ENCODE data around the gene PUM2.

Gene PUM2

GRCh38 chr2:20366672-20367116 lies 16.1 kb upstream of the PUM2 start:
- H3K9me3 ChIP-seq (replicated peaks; ENCODE audit: low read length): no peaks in the 10 kb centered on the region
- H3K4me1 ChIP-seq (ENCODE audit: control insufficient read depth, insufficient read depth, low read length): peaks cover 11% of the 10 kb centered on the region
- no peak overlapping the region for H3K9ac ChIP-seq (ENCODE audit: low read depth, low read length)
- H3K36me3 ChIP-seq (ENCODE audit: insufficient read depth, low read length): no peaks in the 10 kb centered on the region
- H3K27me3 ChIP-seq (ENCODE audit: control insufficient read depth, insufficient read depth, low read length): peaks cover 13% of the 10 kb centered on the region
- H3K4me3 ChIP-seq (ENCODE audit: low read length): no peak overlapping the region
- H3K4me2 ChIP-seq (ENCODE audit: low read length): no peak overlapping the region

- H3K9me3 ChIP-seq (replicated peaks; ENCODE audit: low read length): no peaks in the 10 kb centered on the region
- H3K36me3 ChIP-seq (ENCODE audit: insufficient read depth, low read length): no peaks in the 10 kb centered on the region
- peaks cover 11% of the 10 kb centered on the region for H3K4me1 ChIP-seq (ENCODE audit: control insufficient read depth, insufficient read depth, low read length)
- H3K4me2 ChIP-seq (ENCODE audit: low read length): peak overlapping the region; percentile 27
- no peak overlapping the region for H3K4me3 ChIP-seq (ENCODE audit: low read length)
- H3K27me3 ChIP-seq (ENCODE audit: control insufficient read depth, insufficient read depth, low read length): peaks cover 12% of the 10 kb centered on the region
- no peak overlapping the region for H3K9ac ChIP-seq (ENCODE audit: low read depth, low read length)
These were observed 14.7 kb upstream of the PUM2 start for GRCh38 chr2:20365249-20365817.

DNA sequence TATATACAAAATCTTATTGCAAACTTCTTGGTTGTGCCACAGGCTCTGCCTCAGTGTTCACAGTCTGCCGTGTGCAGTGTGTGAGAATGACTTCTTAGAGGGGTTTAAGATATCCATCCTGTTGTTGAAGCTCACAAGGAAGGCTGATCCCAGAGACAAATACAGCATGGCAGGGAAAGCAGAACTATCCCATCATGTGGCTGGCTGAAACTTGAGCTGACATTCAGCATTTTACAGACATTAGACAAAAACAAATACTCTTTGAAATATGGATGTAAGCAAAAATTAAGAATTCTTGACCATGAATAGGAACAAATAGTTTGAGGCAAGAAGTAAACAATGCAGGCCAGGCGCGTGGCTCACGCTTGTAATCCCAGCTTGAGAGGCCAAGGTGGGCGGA lies 12.9 kb upstream of the PUM2 start:
- H3K9me3 ChIP-seq (replicated peaks; ENCODE audit: low read length): no peaks in the 10 kb centered on the region
- no peak overlapping the region for H3K4me2 ChIP-seq (ENCODE audit: low read length)
- no peak overlapping the region for H3K9ac ChIP-seq (ENCODE audit: low read depth, low read length)
- H3K27me3 ChIP-seq (ENCODE audit: control insufficient read depth, insufficient read depth, low read length): no peaks in the 10 kb centered on the region
- no peaks in the 10 kb centered on the region for H3K36me3 ChIP-seq (ENCODE audit: insufficient read depth, low read length)
- no peak overlapping the region for H3K4me3 ChIP-seq (ENCODE audit: low read length)
- H3K4me1 ChIP-seq (ENCODE audit: control insufficient read depth, insufficient read depth, low read length): peaks cover 11% of the 10 kb centered on the region

DNA sequence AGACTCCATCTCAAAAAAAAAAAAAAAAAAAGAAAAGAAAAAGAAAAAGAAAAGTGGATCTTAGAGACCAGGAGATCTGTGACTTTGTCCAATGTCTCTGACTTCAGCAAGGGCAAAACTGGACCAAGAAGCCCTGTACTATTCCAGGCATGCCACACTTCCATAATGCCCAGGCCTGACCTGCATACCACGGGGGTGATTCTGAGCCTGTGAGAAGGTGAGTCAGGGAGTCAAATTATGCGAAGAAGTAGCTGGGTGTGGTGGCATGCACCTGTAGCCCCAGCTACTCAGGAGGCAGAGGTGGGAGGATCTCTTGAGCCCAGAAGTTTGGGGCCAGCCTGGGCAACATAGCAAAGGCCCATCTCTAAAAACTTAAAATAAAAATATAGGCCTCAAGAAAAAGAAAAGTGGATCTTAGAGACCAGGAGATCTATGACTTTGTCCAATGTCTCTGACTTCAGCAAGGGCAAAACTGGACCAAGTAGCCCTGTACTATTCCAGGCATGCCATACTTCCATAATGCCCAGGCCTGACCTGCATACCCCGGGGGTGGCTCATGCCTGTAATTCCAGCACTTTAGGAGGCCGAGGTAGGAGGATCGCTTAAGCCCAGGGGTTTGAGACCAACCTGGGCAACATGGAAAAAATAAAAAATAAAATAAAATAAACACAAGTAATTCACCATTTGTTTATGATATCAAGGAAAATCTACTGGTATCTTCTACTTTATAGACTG lies 12.2 kb upstream of the PUM2 start:
- no peaks in the 10 kb centered on the region for H3K9me3 ChIP-seq (replicated peaks; ENCODE audit: low read length)
- H3K4me1 ChIP-seq (ENCODE audit: control insufficient read depth, insufficient read depth, low read length): peaks cover 11% of the 10 kb centered on the region
- no peak overlapping the region for H3K9ac ChIP-seq (ENCODE audit: low read depth, low read length)
- H3K36me3 ChIP-seq (ENCODE audit: insufficient read depth, low read length): no peaks in the 10 kb centered on the region
- H3K4me3 ChIP-seq (ENCODE audit: low read length): no peak overlapping the region
- H3K4me2 ChIP-seq (ENCODE audit: low read length): no peak overlapping the region
- no peaks in the 10 kb centered on the region for H3K27me3 ChIP-seq (ENCODE audit: control insufficient read depth, insufficient read depth, low read length)

DNA sequence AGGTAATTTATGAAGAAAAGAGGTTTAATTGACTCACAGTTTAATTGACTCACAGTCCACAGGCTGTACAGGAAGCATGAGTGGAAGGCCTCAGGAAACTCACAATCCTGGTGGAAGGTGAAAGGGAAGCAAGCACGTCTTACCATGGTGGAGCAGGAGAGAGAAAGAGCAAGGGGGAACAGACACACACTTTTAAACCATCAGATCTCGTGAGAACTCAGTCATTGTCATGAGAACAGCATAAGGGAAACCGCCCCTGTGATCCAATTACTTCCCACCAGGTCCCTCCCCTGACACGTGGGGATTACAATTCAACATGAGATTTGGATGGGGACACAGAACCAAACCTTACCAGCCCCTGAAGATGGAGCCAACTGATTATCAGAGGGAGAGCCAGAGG lies 11.2 kb upstream of the PUM2 start:
- no peaks in the 10 kb centered on the region for H3K27me3 ChIP-seq (ENCODE audit: control insufficient read depth, insufficient read depth, low read length)
- H3K4me3 ChIP-seq (ENCODE audit: low read length): no peak overlapping the region
- no peaks in the 10 kb centered on the region for H3K9me3 ChIP-seq (replicated peaks; ENCODE audit: low read length)
- no peak overlapping the region for H3K9ac ChIP-seq (ENCODE audit: low read depth, low read length)
- peaks cover 11% of the 10 kb centered on the region for H3K4me1 ChIP-seq (ENCODE audit: control insufficient read depth, insufficient read depth, low read length)
- H3K36me3 ChIP-seq (ENCODE audit: insufficient read depth, low read length): no peaks in the 10 kb centered on the region
- H3K4me2 ChIP-seq (ENCODE audit: low read length): no peak overlapping the region

DNA sequence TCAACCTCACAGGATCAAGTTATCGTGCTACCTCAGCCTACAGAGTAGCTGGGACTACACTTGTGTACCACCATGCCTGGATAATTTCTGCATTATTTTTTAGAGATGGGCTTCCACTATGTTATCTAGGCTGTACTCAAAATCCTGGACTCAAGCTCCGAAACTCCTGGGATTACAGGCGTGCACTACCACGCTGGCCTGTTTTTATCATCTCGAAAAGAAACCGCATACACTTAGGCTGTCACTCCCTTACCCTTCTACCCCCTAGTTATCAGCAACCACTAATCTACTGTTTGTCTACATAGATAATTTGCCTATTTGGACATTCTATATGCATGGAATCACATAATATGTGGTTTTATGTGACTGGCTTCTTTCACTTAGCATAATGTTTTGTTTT lies 8.5 kb upstream of the PUM2 start:
- no peaks in the 10 kb centered on the region for H3K27me3 ChIP-seq (ENCODE audit: control insufficient read depth, insufficient read depth, low read length)
- no peak overlapping the region for H3K4me3 ChIP-seq (ENCODE audit: low read length)
- H3K9me3 ChIP-seq (replicated peaks; ENCODE audit: low read length): no peaks in the 10 kb centered on the region
- H3K9ac ChIP-seq (ENCODE audit: low read depth, low read length): no peak overlapping the region
- no peaks in the 10 kb centered on the region for H3K36me3 ChIP-seq (ENCODE audit: insufficient read depth, low read length)
- peaks cover 5% of the 10 kb centered on the region for H3K4me1 ChIP-seq (ENCODE audit: control insufficient read depth, insufficient read depth, low read length)
- H3K4me2 ChIP-seq (ENCODE audit: low read length): no peak overlapping the region

- Histone ChIP-seq H3K27me3 (ENCODE audit: control insufficient read depth, insufficient read depth, low read length) (no peaks in the 10 kb centered on the region), H3K4me3 (ENCODE audit: low read length) (no peak overlapping the region), H3K4me1 (ENCODE audit: control insufficient read depth, insufficient read depth, low read length) (peaks cover 5% of the 10 kb centered on the region), H3K36me3 (ENCODE audit: insufficient read depth, low read length) (no peaks in the 10 kb centered on the region), H3K4me2 (ENCODE audit: low read length) (no peak overlapping the region), H3K9ac (ENCODE audit: low read depth, low read length) (no peak overlapping the region), H3K9me3 (replicated peaks; ENCODE audit: low read length) (no peaks in the 10 kb centered on the region)
These were observed 7.2 kb upstream of the PUM2 start for GRCh38 chr2:20357638-20358389.

GRCh38 chr2:20356042-20356441 lies 5.4 kb upstream of the PUM2 start:
- no peak overlapping the region for H3K4me3 ChIP-seq (ENCODE audit: low read length)
- no peaks in the 10 kb centered on the region for H3K36me3 ChIP-seq (ENCODE audit: insufficient read depth, low read length)
- no peaks in the 10 kb centered on the region for H3K27me3 ChIP-seq (ENCODE audit: control insufficient read depth, insufficient read depth, low read length)
- no peak overlapping the region for H3K9ac ChIP-seq (ENCODE audit: low read depth, low read length)
- H3K4me2 ChIP-seq (ENCODE audit: low read length): no peak overlapping the region
- H3K4me1 ChIP-seq (ENCODE audit: control insufficient read depth, insufficient read depth, low read length): peaks cover 17% of the 10 kb centered on the region
- no peaks in the 10 kb centered on the region for H3K9me3 ChIP-seq (replicated peaks; ENCODE audit: low read length)

GRCh38 chr2:20355131-20355530 lies 4.5 kb upstream of the PUM2 start:
- Histone ChIP-seq H3K4me3 (ENCODE audit: low read length) (no peak overlapping the region), H3K9me3 (replicated peaks; ENCODE audit: low read length) (no peaks in the 10 kb centered on the region)

DNA sequence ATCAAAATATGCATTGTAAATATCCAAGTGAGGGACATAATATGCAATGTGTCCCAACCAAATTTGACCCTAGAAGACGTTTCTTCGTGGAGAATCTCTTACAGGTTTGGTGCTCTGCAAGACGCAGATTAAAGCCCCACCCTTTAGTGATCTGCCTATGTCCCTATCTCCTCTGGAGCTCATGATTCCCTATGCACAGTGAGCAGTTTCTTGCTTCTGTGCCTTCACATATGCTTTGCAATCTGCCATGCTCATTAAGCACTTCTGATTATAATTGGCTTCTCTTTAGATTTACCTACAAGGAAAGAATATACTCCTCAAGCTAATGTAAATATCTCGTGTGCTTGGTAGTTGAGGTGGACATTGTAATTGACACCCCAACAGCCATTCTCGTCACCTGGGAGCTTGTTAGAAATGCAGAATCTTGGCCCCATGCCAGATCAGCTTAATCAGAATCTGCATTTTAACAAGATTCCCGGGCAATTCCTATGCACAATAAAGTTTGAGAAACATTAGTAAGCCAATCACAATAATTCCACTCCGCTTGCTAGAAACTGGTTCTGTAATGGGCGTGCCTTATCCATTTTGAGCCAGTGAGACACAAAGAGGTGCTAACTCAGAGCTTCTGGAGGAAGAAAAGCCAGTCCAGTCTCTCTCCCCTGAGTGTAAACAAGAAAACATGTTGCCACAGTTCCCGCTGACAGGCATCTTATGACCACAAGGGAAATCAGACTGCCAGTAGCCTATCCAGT lies 2.8 kb upstream of the PUM2 start:
- Histone ChIP-seq H3K27me3 (ENCODE audit: control insufficient read depth, insufficient read depth, low read length) (no peaks in the 10 kb centered on the region), H3K4me1 (ENCODE audit: control insufficient read depth, insufficient read depth, low read length) (peaks cover 25% of the 10 kb centered on the region), H3K4me3 (ENCODE audit: low read length) (no peak overlapping the region), H3K9me3 (replicated peaks; ENCODE audit: low read length) (no peaks in the 10 kb centered on the region), H3K4me2 (ENCODE audit: low read length) (no peak overlapping the region), H3K9ac (ENCODE audit: low read depth, low read length) (no peak overlapping the region), H3K36me3 (ENCODE audit: insufficient read depth, low read length) (peaks cover under 1% of the 10 kb centered on the region)

More at GRCh38 chr2:20355131-20355530, 4.5 kb upstream of the PUM2 start:
- H3K27me3 ChIP-seq (ENCODE audit: control insufficient read depth, insufficient read depth, low read length): no peaks in the 10 kb centered on the region
- peaks cover 18% of the 10 kb centered on the region for H3K4me1 ChIP-seq (ENCODE audit: control insufficient read depth, insufficient read depth, low read length)
- no peak overlapping the region for H3K4me2 ChIP-seq (ENCODE audit: low read length)
- no peaks in the 10 kb centered on the region for H3K36me3 ChIP-seq (ENCODE audit: insufficient read depth, low read length)
- H3K9ac ChIP-seq (ENCODE audit: low read depth, low read length): no peak overlapping the region

DNA sequence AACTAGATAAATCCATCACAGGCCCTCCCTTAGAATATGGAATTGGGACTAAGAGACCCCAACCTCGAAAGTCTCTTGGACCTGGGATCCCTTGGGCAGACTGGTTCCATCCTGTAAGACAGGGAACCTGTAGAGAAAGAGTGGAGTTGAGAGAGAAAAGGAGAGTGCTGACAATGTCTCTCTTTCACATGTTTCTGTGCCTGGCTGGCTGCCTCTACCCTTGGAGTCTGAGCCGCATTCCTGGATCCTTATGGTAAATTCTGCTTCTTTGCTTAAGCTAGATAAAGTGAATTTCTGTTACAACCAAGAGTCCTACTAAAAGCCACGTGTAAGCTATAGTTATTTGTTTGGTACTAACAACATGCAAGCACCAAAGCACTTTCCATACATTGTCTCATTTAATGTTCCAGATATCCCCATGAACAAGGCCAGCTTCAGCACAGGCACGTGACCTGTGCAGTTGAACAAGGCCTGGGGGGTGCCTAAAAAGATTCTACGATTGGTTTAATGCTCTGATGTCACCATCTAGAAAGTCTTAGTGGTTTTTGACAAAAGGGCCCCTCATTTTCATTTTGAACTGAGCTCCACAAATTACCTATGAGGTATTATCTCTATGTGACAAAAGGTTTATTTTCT lies 2.1 kb upstream of the PUM2 start:
- H3K4me2 ChIP-seq (ENCODE audit: low read length): no peak overlapping the region
- H3K9ac ChIP-seq (ENCODE audit: low read depth, low read length): no peak overlapping the region
- H3K4me3 ChIP-seq (ENCODE audit: low read length): no peak overlapping the region
- no peaks in the 10 kb centered on the region for H3K27me3 ChIP-seq (ENCODE audit: control insufficient read depth, insufficient read depth, low read length)
- no peaks in the 10 kb centered on the region for H3K9me3 ChIP-seq (replicated peaks; ENCODE audit: low read length)
- H3K4me1 ChIP-seq (ENCODE audit: control insufficient read depth, insufficient read depth, low read length): peaks cover 30% of the 10 kb centered on the region
- peaks cover 4% of the 10 kb centered on the region for H3K36me3 ChIP-seq (ENCODE audit: insufficient read depth, low read length)

Measured in skeletal muscle satellite cell (primary cell).